ENCODE measurements around the gene AFAP1.

The AFAP1 gene

DNA sequence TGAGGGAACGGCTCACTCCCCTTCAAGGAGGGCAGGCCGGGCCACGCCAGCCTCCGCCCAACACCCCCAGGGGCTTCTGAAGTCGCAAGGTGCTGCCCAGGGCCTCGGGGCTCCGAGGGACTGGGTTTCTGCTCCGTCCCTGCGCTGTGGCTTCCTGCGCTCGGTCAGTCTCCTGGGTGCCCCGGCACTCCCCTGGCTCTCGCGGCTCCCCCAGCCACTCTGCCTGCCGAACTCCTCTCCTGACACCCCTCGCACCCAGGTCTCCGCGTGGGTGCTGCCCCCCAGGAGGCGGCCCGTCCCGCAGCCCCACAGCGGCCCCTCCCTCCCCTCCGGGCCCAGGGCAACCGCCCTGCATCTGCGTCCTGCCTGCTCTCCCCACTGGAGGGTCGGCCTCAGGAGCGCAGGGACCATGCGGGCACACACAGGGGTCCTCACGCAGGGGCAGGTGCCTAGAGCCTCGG is 151.9 kb downstream of the AFAP1 start:
- FAIRE-seq (no peak), DNase-seq (ENCODE audit: low spot score) (no peak)

DNA sequence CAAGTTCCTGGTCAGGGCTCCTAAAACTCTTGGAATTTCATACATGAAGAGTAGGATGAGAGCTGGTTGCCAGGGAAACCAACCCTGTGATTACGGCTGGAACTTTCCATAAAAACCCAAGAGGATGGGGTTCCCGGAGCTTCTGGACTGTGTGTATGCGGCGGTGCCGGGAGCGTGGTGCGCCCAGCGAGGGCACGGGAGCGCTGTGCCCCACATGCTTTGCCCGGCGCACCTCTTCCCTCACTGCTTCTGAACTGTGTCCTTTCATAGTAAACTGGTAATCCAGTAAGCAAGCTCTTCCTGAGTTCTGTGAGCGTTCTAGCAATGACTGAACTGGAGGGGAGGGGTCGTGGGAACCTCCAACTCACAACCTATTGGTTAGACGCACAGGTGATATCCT is 152.6 kb downstream of the AFAP1 start:
- no peak for DNase-seq (ENCODE audit: low spot score)
- no peak for FAIRE-seq

DNA sequence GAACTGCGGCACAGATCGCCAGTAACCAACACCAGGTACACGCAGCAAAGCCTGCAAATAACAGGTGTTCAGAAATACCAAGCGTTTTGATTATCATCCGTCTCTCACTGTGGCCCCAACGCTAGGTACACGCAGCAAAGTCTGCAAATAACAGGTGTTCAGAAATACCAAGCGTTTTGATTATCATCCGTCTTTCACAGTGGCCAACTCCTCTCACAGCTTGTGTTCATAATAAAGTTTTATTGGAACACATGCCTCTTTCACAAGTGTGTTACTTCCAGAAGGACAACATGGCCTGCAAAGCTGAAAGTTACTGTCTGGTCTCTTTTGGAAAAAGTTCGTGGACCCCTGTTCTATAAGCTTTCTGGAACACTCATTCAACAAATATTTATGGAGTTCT is 153.1 kb downstream of the AFAP1 start:
- FAIRE-seq: no peak

DNA sequence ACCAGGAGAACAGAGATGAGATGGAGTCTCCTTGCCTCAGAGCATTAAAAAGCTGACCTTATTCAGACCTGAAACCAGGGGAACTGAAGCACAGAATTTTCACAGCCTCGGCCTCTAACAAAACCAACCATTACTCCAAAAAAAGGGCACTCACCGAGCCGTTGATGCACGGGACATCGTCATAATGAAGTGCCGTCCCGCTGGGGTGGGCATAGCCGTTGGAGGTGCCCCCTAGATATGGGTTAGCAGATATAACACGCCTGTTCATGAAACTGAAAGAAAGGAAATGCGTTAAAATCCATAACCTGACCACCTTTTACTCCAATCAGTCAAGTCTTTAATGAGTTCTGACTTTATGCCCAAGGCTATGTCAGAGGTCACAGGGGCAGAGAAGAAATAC is 153.6 kb downstream of the AFAP1 start:
- FAIRE-seq: no peak
- DNase-seq (ENCODE audit: low spot score): no peak

More for the DNA sequence above, 153.1 kb downstream of the AFAP1 start:
- no peak for DNase-seq (ENCODE audit: low spot score)

DNA sequence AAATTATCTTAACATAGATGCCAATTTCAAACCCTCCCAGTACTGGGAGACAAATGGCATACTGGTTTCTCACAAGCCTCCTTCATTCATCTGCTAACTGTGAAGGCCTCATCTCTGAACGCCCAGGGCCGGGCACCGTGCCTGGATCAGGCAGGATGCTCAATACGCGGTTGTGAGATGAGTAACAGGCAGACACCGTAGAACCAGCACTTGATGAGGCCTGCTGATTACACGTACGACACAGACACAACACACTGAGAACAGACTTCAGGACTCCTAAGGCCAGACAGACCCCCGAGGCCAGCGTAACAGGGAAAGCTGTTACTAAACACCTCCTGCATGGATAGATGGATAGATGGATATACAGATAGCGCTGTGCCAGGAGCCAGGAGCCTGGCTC is 154.6 kb downstream of the AFAP1 start:
- no peak for DNase-seq (ENCODE audit: low spot score)
- FAIRE-seq: no peak

DNA sequence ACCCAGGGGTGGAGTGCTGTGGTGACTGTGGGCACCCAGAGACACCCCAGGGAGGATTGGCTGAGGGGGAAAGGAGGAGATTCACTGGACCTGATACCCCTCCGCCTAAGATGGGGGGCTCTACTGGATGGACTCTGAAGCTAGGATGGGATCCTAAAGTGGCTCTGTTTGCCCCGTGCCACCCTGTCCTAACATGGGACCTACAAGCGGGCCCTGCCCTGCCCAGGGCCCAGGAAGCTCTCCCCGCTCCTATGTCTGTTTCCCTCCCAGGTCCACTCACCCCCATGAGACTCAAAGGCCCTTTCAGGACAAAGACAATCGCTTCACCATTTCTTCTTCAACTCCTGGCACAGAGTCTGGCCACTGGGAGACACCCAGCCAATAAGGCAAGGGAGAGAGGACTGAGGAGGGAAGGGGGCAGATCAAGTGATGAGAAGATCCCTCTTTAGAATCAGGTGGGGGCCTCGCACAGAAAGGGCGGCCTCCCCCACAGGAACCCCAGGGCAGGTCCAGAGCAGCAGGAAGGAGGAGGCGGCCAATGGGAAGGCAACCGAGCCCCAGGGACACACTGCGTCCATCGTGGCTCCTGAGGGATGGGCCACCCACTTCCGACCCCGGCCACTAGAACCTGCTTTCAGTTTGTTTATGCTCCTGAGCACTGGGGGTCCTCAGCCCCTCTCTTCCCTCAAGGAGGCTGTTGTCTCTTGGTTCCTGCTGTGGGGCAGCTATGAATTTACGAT is 155.4 kb downstream of the AFAP1 start:
- DNase-seq (ENCODE audit: low spot score): no peak
- FAIRE-seq: no peak

DNA sequence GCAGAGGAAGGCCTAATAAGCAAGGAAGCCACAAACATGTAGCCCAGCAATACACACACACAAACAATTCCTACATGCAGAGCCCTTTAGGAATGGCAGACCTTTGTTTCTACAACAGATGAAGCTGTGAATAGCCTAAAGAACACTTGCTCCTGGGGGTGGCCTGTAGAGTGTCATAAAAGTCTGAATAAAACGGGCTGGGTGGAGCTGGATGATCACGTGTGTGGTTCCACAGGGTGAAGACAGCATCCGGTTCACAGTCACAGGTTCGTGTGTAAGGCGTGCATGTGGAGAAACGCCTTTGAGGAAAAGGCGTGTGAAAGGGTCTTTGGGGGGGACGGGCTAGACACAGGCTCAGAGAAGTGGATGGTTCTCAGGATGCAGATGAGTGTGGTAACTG is 156.1 kb downstream of the AFAP1 start:
- DNase-seq (ENCODE audit: low spot score): no peak
- FAIRE-seq: no peak

DNA sequence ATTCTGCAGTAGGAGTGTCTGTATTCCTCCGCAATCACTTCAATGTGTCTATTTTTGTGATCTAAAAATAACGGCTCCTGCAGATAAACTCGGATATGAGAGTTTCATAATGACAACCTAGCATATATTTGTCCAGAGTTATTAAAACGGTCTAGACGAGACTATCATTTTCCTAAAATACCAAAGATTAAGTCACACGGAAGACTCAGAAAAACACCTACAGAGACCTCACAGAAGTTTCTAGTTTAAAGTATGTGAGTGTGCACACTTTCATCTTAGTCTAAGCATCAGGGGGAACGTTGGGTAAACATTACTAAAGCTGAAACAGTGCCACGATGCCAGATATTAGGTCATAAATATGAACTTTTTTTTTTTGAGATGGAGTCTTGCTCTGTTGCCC is 156.9 kb downstream of the AFAP1 start:
- no peak for FAIRE-seq
- no peak for DNase-seq (ENCODE audit: low spot score)

DNA sequence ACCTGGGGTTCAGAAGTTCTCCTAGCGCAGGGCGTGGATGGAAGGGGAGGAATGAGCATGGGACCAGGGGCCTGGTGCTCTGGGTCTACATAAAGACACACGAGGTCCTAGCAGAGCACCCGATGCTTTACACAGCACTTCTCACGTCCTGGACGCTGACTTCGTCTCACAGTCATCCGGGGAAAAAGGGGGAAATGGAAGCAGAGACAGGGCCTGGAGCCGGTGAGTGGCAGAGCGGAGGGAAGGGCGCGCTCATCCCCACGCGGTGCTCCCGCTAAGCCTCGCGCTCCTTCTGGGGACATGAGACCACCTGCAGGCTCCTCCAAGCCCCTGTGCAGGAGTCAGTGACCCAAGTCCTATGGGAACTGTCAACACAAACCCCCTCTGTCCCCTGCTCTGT is 157.7 kb downstream of the AFAP1 start:
- no peak for FAIRE-seq
- no peak for DNase-seq (ENCODE audit: low spot score)

DNA sequence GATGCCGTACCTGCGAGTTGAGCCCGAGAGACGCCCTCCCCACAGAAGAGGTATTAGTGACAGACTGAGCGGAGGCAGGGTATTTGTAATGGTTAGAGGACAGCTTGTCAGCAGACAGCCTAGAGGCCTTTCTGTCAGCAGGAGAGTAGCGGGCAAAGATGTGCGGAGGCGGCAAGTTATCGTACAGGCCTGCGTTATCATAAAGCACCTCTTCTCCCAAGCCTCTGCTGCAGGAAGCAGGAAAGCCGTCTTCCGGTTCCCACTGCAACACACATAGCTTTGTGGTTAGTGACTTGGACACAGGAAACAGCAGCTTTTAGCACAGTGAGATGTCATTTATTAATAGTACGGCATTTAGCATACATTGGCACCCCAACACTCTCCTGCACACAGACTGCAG is 158.3 kb downstream of the AFAP1 start:
- no peak for FAIRE-seq
- DNase-seq (ENCODE audit: low spot score): no peak

DNA sequence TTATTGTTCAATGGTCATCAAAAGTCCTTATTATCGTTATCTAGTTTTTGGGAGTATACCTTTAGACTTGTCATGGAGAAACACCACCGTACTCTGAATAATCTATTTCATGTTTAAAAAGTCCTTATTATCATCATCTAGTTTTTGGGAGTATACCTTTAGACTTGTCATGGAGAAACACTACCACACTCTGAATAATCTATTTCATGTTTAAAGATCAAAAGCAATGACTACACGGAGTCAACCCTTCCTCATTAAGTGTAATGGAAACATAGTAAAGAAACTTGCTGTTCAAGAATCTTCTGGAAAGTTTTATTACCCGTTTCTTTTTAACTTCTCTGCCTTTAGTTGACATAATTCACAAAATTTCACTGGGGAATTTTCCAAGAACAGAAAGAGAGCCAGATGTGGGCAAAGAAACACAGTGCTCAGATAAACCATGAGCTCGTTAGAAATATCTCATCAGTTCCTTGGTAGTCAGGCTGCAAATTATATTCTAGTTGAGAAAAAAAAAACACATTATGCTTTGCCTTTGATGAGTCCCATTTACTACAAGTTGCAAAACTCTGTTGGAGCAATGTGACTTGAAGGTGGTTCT is 158.8 kb downstream of the AFAP1 start:
- FAIRE-seq: no peak
- DNase-seq (ENCODE audit: low spot score): no peak

DNA sequence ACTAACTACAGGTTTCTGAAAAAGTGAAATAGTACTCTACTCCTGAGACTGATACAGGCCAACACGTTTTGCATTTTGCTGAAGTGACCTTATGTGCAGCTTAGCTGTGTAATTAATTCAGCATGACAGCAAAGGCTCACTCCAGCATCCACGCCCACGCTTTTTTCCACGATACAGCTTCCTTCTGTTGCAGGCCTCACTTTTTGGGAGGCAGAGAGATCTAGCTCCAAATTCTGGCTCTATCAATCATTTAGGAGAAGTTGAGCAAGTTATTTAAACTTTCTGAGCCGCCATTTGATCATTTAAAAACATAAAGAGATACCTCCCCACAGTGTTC is 160.3 kb downstream of the AFAP1 start:
- FAIRE-seq (no peak), DNase-seq (ENCODE audit: low spot score) (no peak)

DNA sequence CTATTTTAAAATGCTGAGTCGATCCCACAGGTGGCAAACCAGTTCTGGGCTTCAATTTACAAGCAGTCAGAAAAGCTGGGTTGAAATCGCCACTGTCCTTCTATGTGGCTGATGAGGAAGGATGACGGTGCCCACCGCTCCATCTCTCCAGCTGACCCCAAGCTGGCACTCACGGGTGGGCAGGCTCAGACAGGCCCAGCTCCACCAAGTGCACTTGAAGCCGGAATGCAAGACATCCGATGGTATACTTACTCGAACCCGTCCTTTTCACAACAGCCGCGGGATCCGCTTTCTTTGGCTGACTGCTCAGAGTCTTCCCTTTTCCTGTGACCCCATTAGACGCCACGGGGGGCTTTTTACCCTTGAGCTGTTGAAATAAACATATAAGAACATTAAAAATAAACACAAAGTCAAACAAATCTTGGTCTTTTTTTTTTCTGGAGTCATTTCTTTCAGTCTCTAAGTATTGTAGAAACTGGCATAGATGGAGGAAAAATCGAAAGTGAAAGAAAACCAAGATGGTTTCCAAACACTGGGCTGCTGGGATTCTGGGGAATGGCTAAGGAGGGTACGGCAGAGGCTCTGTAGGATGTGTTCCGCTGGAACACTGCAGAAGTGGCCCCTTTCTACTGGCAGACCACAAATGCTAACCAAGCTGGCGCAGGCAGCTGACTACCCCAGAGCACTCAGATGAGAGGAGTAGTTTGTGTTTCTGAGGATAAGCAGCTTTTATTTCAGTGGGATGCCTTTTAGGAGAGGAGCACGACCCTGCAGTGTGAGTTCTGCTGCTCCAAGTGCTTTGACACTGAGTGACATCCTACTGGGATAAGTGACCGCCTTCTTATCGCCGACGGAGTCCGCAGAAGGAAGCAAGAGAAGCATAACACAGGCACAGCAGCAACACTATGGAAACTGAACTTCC is 160.9 kb downstream of the AFAP1 start:
- DNase-seq (ENCODE audit: low spot score) (no peak), FAIRE-seq (no peak)

DNA sequence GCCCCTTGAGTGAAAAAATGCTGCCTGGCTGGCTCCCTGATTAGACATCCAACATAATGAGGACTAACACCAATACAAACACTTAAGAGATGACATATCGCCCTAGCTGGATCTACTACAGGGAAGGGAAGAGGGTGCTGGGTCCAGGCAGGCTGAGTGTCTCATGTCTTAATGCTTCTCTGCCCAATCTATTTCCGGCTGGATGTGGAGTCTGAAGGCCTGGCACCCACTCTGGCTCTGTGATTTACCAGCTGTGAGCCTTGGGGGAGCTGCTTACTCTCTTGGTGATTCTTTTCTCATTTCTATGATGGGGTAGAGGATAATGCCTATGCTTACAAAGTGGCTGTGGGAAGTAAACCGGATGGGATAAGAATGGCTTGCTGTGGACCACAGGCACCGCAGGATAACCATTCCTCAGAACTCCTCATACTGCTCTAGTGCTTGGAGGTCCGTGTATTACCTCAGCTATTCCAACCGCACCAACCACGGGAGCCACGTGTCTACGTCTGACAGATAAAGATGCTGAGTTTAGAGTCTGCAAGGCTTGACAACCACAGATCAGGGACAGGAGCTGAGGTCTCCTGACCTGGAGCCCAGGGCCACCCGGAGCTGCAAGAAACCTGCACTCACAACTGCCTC is 161.7 kb downstream of the AFAP1 start:
- FAIRE-seq: no peak

DNA sequence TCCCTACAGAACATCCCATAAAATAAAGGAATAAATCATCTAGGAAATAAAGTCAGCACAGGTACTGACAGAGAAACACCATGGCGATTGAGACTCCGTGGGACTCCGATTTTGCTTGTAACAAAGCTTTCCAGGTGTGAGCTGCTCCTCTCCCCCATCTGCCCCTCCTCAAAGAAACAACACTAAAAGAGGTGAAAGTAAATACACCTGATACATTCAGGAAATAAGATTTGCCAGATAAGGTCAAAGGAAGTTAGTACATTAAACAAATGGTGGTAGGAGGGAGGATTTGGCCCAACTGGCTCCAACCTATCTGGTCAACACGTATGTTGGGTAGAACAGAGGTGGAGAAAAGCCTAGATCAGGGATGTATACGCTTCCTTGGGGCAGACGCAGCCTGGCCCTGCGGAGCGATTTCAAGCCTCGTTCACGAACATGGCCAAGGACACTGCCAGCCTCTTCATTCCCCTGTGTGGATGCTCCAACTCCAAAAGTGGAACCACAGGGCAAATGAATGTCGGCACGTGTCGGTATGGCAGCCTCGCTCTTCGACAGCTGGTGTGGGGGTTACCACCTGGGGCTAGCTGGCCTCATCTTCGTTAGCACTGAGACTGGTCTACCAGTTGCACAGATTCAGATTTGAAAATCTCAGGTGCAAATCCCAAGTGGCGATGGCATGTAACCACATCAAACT is 162.5 kb downstream of the AFAP1 start:
- DNase-seq (ENCODE audit: low spot score): no peak
- no peak for FAIRE-seq

More for the DNA sequence above, 161.7 kb downstream of the AFAP1 start:
- no peak for DNase-seq (ENCODE audit: low spot score)

DNA sequence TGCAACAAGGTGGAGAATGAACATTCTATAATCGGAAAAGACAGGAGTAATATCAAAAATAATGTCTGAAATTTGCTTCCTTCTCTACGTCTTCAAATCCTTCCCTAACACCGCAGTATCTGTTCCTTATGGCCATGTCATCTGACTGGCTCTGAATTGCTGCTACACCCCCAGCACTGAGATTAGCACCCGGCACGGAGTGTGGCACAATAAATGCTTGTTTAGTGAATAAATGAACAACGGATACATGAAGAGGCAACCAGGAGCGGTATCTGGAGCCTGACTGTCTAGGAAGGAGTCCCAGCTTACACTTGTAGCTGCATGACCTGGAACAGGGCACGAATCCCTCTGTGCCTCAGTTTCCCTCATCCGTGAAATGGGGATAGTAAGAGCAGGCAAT is 164.3 kb downstream of the AFAP1 start:
- no peak for FAIRE-seq
- DNase-seq (ENCODE audit: low spot score): no peak

DNA sequence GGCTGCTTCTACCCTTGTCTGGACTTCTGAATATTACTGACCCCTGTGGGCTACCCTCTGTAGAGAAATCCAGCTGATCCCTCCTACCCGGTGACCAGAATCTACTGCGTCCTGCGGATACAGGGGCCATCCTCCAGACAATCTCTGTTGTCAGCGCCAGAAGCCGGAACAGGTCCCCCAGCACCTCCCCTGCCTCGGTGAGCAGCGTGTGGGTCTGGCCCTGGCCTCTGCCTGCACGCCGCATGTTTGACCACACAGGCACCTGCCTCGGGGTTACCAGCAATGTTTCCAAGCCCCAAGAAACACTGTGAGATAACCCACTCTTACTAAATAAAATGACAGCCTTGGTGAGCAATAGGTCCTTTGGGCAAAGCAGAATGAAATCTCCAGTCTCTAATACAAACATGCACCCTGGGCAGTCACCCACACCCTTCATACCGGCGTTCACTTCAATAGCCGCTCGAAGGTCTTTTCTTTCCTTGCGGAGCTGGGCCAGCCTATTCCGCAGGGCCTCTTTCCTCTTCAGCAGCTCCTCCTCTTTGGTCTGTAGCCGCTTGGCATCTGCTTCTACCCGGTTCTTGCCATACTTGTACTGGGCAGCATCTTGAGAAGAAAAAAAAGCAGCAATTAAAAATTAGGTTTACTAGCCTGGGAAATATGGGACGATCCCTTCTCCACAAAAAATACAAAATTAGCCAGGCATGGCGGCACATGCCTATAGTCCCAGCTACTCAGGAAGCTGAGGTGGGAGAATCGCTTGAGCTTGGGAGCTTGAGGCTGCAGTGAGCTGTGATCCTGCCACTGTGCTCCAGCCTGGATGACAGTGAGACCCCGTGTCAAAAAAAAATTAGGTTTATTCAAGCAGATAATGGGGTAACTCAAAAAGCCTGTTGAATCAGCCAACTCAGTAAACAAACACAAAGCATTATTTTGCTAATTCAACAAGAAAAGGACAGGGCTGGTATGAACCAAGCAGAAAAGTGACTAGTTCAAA is 165.1 kb downstream of the AFAP1 start:
- no peak for FAIRE-seq

DNA sequence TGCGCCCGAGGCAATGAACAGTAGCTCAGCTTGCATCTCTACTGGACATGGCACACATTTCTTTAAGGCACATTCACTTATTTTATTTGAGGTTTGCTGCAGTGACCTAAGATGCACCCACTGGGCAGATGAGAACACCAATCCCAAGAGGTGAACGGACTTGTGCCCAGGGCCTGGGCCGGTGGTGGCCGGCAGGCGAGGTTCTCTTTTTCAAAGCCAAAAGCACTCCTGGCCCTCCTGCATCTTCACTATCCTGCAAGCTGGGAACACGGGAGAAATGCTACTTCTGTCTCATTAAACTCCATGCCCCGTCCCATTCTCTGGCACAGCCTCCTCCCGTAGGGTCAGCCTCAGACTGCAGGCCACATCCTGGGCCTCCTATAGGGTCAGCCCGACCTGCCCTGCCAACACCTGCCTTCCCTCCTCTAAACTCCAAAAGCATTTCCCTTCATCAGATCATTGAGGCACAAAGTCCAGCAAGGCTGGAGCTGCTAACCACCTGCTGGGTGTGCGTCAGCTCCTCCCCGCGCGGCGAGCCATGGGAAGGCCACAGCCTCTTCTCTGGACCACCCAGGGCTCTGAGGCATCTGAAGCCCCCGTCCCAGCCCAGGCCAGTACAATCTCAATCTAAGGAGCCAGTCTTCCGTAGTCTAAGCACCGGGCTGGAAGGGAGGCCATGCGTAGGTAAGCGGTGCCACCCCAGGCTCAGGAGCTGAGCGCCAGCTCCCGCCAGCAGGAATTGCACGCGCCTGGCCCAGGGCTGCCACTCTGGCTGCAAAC is 166.1 kb downstream of the AFAP1 start:
- no peak for FAIRE-seq
- no peak for DNase-seq (ENCODE audit: low spot score)

More for the DNA sequence above, 165.1 kb downstream of the AFAP1 start:
- DNase-seq (ENCODE audit: low spot score): no peak

DNA sequence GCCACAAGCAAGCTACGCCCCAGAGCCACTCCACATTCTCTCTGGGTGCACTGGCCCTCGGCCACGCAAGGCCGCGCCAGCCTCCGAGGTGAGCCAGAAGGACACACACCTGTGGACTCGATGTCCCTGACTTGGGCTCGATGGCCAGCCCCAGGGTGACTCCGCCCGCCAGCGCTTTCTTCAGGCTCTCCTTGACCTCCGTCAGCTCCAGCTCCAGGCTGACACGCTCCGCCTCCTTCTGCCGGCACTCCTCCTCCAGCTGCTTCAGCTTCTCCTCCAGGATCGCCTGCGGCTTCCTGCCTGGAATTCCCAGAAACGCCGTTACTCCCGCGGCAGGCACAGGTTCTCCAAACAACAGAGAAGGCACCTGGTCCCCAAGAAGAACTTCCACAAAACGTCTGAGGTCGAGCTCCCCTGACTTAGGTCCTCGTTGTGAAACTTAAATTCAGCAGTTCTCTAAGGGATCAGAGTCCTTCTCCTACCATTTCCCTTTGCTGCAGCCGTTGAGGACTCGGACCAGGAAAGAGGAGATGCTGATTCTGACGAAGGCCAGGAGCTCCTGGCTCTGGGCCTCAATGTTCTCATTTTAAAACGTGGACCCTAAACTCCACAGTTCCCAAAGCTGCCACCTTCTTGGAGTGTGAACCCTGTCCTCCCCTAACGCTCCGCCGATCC is 166.8 kb downstream of the AFAP1 start:
- FAIRE-seq: no peak
- no peak for DNase-seq (ENCODE audit: low spot score)
